DND-41 (cell line): Measurements from ENCODE around the gene NAPSA.

Source experiments
- CTCF ChIP-seq: IDR thresholded peaks from 2 replicates; pipeline ENCODE4 v1.5.1; 2012; ENCODE audit warnings: borderline replicate concordance, low read length, moderate library complexity, mild to moderate bottlenecking; ENCODE audit not compliant: poor library complexity, severe bottlenecking; ENCODE audit errors: extremely low read depth
- EZH2 ChIP-seq: IDR thresholded peaks from 3 replicates; pipeline ENCODE4 v1.6.1; 2012; ENCODE audit warnings: borderline replicate concordance, low read depth, mild to moderate bottlenecking, moderate library complexity, low read length, inconsistent platforms; ENCODE audit not compliant: severe bottlenecking

DNA sequence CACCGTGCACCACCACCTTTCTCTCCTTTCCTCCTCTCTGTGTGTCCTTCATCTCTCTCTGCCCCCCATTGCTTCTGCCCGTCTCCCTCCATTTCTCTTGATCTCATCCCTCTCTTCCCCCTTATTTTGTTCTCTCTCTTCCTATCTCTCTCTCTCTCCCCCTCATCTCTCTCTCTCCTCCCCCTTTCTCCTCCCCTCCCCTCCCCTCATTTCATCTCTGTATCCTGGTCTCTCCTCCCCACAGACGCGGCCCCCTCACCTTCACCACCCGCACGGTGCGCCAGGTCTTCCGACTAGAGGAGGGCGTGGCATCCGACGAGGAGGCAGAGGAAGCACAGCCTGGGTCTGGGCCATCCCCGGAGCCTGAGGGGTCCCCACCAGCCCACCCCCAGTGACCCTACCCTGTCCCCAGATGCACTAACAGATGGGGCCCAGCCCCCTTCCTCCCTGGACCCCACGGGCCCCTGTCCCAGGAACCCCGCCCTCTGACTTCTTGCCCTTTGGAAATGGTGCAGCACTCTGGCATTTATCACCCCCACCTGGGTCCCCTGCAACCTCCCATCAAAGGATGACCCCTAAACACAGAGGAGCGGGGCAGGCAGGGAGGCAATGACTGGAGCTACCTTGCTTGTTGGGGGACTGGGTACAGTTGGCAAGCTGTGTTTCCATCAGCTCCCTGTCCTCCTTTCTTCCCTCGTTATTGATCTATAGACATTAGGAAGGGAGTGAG lies 55.9 kb downstream of the NAPSA start:
- no peak for TF ChIP-seq CTCF
- no peak for TF ChIP-seq EZH2
